Measurements from ENCODE around the gene PARD6G.

Gene PARD6G

DNA sequence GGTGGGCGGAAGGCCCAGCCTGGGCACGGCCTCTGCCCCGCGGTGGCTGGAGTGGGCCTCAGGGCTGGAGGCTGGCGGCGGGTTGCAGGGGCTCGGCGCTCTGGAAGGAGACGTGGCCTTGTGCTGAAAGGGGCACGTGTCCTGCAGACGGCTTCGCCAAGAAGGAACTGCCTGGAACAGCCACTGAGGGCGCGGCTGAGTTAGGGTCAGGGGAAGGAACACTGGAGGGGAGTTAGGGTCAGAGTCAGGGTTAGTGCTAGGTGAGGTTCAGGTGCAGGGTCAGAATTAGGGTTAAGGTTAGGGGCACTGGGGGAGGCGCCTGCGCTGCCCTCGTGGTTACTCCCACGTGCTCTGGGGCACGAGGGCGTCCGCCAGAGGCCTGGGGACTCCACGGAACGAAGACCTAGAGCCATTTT is 139.2 kb downstream of the PARD6G start:
- Histone ChIP-seq H3K27ac (ENCODE audit: low read depth, low read length) (no peak overlapping the region), H3K18ac (ENCODE audit: low read length) (no peak overlapping the region), H4K91ac (ENCODE audit: low read depth, low read length) (no peak overlapping the region), H4K12ac (ENCODE audit: low read depth, low read length) (no peak overlapping the region), H2BK12ac (ENCODE audit: low read length) (no peak overlapping the region), H3K27me3 (ENCODE audit: insufficient read depth, low read length) (no peaks in the 10 kb centered on the region), H2AFZ (ENCODE audit: insufficient read depth, low read length, poor library complexity) (no peak overlapping the region), H3K79me1 (ENCODE audit: low read length) (peaks cover 10% of the 10 kb centered on the region), H3K4me2 (ENCODE audit: low read length) (no peak overlapping the region), H2AK5ac (ENCODE audit: low read length) (no peak overlapping the region), H3K4me1 (ENCODE audit: control insufficient read depth in 1 of 2, insufficient read depth in 2 of 2, low read length in 2 of 2) (peaks cover 17 to 27% of the 10 kb centered on the region in 2 experiments), H3K23ac (ENCODE audit: low read length) (no peak overlapping the region), H2BK120ac (ENCODE audit: insufficient read depth, low read length, poor library complexity) (no peak overlapping the region), H3K14ac (ENCODE audit: low read length) (no peak overlapping the region), H3K4me3 (ENCODE audit: low read depth, low read length) (no peak overlapping the region), H3K9ac (ENCODE audit: low read length) (no peak overlapping the region), H3K79me2 (ENCODE audit: control insufficient read depth, insufficient read depth, low read length, poor library complexity) (peaks cover 7% of the 10 kb centered on the region), H3K4ac (ENCODE audit: low read depth, low read length) (no peak overlapping the region), H2BK5ac (ENCODE audit: low read depth, low read length, poor library complexity) (no peak overlapping the region), H3K9me3 (ENCODE audit: insufficient read depth, low read depth, low read length) (peaks cover 2% of the 10 kb centered on the region), H4K8ac (ENCODE audit: low read depth, low read length) (no peak overlapping the region), H3K36me3 (ENCODE audit: control insufficient read depth in 1 of 2, insufficient read depth in 2 of 2, low read length in 2 of 2) (no peaks in the 10 kb centered on the region)
- DNase-seq: no peak
- WGBS (ENCODE audit: extremely low coverage, insufficient coverage, insufficient read length): no CpG with 5 or more reads among the region's 23 CpGs

- Histone ChIP-seq H3K36me3 (ENCODE audit: control insufficient read depth in 1 of 2, insufficient read depth in 2 of 2, low read length in 2 of 2) (no peaks in the 10 kb centered on the region), H3K79me2 (ENCODE audit: control insufficient read depth, insufficient read depth, low read length, poor library complexity) (peaks cover 7% of the 10 kb centered on the region), H3K23ac (ENCODE audit: low read length) (no peak overlapping the region), H3K4me3 (ENCODE audit: low read depth, low read length) (no peak overlapping the region), H3K14ac (ENCODE audit: low read length) (no peak overlapping the region), H3K9ac (ENCODE audit: low read length) (no peak overlapping the region), H2AFZ (ENCODE audit: insufficient read depth, low read length, poor library complexity) (no peak overlapping the region), H2BK12ac (ENCODE audit: low read length) (no peak overlapping the region), H3K18ac (ENCODE audit: low read length) (no peak overlapping the region), H3K27me3 (ENCODE audit: insufficient read depth, low read length) (no peaks in the 10 kb centered on the region), H3K4me1 (ENCODE audit: control insufficient read depth in 1 of 2, insufficient read depth in 2 of 2, low read length in 2 of 2) (peaks cover 17 to 27% of the 10 kb centered on the region in 2 experiments), H3K4ac (ENCODE audit: low read depth, low read length) (no peak overlapping the region), H3K9me3 (ENCODE audit: insufficient read depth, low read depth, low read length) (peaks cover 2% of the 10 kb centered on the region), H4K12ac (ENCODE audit: low read depth, low read length) (no peak overlapping the region), H3K79me1 (ENCODE audit: low read length) (peaks cover 10% of the 10 kb centered on the region), H3K4me2 (ENCODE audit: low read length) (no peak overlapping the region), H4K8ac (ENCODE audit: low read depth, low read length) (no peak overlapping the region), H4K91ac (ENCODE audit: low read depth, low read length) (no peak overlapping the region), H2BK5ac (ENCODE audit: low read depth, low read length, poor library complexity) (no peak overlapping the region), H2AK5ac (ENCODE audit: low read length) (no peak overlapping the region), H3K27ac (ENCODE audit: low read depth, low read length) (no peak overlapping the region), H2BK120ac (ENCODE audit: insufficient read depth, low read length, poor library complexity) (no peak overlapping the region)
- no CpG with 5 or more reads among the region's 10 CpGs for WGBS (ENCODE audit: extremely low coverage, insufficient coverage, insufficient read length)
- no peak for DNase-seq
These were observed 139.9 kb downstream of the PARD6G start for GRCh38 chr18:80107426-80107825.

Measured in trophoblast cell (in vitro differentiated cells and primary cell).